Measurements from ENCODE around the gene DNHD1.
"Not testable (repeated sequence)": the region's sequence is repeated elsewhere in the genome, so short reads cannot be mapped to it uniquely, and the experiment has no call there.

The DNHD1 gene

DNA sequence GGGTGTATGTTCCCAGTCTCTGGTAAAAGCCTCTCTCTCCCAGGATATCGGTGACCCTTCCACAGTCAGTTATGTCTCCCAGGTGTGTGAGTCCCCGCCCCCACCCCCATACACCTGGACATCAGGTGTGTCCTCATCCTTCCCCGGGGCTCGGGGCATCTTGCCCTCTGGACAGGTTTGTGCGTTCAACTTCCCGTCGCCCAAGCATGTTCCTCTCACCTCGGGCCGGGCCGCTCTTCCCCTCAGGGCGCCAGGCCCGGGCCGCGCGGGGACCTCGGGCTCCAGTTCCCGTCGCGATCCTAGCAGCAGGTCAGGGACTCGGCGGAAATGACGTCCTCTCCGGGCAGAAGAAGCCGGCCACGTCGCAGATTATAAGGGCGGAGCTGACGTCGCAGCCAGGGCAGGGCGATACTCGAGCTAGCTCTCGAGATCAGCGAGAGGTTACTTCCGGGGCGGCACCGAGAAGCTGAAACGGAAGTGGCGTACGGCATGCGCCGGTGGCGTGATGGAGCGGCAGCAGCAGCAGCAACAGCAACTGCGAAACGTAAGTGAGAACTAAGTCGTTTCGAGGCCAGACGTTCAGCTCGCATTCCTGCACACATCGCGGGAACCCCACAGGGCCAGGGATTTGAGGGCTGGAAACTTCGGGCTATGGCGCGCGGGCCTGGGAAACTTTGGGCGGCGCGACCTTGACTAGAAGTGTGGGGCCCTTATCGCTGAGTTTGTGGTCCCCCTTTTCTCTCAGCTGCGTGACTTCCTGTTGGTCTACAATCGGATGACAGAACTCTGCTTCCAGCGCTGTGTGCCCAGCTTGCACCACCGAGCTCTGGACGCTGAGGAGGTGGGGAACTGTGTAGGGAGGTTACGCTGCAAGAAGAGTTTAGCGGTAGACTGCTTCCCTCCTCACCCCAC, 15.8 kb upstream of the DNHD1 start, which contains the start of the genes ARFIP2 and TIMM10B:
Gene ARFIP2 (minus strand): TSS at position 320 of the 912 bp plus-strand sequence. CDS start 910 bp downstream, outside the sequence.
Gene TIMM10B (plus strand): TSS at position 490 of the 912 bp plus-strand sequence. CDS start 16 bp downstream, at position 506.
- peak; percentile 97 for DNase-seq (ENCODE audit: low spot score)

- DNase-seq (ENCODE audit: low spot score), result no peak
Observed at GRCh38 chr11:6481924-6482275, 15.2 kb upstream of the DNHD1 start.

DNA sequence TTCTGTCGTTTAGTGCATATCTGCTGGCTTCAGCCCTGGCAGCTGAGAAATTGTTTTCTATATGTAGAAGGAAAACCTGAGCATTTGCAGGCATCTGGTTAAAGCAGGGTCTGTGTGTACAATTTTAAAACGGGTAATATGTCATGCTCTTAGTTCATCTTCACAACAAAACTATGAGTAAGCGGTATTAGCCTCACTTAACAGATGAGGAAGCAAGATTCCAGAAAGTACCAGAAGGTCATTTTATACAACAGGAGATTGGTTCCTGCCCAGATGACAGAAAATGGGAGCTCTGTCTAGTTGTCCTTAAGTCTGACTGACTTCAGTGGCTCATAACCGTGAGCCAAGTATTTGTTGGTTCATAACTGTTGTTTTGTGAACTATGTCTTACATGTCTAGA, 14.6 kb upstream of the DNHD1 start:
- DNase-seq (ENCODE audit: low spot score), result no peak

DNA sequence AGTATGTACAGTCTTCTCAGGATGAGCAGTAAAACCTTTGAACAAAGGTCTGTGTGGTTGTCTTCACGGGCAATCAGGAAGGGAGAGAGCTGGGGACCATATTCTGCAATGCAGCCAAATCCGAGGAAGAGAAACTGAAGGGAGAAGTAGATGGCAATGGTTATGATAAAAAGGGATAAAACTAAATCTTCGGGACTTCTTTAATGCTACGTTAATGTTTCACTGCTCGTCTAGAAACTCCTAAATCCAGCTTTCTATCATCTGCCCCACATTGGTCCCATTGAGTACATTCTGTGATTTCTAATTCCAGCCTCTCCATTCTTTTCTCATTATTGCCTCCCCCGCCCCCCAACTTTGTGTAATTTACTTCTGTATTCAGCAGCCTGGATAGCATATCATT, 14.1 kb upstream of the DNHD1 start:
- DNase-seq (ENCODE audit: low spot score), result no peak

- DNase-seq (ENCODE audit: low spot score), result no peak
Observed at GRCh38 chr11:6485661-6486060, 11.4 kb upstream of the DNHD1 start.

DNA sequence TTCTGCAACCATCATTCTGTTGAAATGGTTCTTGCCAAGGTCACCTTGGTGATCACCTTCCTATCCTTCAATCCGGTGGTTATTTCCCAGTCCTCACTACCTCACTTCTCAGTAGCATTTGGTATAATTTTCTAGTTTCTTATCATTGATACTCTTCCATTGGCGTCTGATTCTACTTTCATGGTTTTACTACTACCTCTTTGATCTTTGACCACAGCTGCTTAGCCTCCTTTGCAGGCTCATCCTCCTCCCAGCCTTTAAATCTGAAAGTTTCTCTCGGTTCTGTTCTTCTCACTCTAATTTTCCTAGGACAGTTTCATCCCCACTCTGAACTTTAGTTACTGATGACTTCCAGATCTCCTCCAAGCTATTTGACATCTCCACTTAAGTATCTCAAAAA, 10.8 kb upstream of the DNHD1 start:
- DNase-seq (ENCODE audit: low spot score), result no peak

DNA sequence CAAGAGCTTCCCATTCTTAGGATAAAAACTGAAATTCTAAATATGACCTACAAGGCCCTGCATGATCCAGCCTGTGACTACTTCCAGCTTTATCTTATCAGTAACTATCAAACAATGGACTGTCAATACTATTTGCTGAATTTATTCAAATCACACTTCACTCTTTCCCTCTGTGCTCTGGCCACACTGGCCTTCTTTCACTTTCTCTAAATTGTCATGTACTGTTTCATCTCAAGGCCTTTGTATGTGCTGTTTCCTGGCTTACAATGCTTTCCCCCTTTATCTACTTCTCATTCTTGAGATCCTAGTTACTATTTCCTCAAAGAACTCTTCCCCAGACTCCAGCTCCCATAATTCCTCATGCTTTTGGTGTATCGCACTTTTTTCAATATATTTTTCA, 10.1 kb upstream of the DNHD1 start:
- no peak for DNase-seq (ENCODE audit: low spot score)

GRCh38 chr11:6488342-6488741, 8.7 kb upstream of the DNHD1 start:
- DNase-seq (ENCODE audit: low spot score), result no peak

DNA sequence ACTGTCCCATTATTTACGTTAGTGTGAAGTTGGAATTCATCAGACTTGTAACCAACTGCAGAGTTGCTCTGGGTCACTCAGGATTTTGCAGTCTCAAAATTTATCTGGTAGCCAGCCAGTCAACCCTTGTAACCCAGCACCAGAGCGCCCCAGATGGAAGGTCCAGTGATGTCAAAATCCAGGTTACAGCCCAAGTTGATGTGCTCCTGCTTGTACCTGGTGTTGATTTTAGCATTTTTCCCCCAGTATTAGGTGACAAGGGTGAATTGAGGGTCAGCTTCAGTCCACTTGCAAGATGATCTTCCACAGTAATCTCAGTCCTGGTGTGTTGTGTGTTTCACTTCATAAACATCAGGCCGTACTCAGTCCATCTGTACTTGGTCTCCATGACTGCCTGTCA, 8.3 kb upstream of the DNHD1 start:
- no peak for DNase-seq (ENCODE audit: low spot score)

DNA sequence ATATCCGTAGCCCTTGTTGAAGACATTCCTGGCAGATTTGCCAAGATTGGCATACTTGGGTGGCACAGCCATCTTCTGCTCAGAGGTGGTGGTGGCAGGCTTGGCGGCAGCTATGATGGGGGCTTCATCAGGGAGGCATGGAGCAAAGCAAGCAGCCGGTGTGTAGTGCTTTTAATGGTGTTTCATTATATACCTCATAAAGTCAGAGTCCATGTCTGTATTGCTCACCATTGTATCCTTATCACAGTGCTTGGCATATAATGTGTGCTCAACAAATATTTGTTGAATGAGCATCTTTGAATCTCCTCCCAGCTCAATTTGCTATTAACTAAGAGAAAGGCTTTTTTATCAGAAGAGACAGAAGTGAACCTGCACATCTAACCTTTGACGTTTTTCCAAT, 7.8 kb upstream of the DNHD1 start:
- DNase-seq (ENCODE audit: low spot score), result no peak

DNA sequence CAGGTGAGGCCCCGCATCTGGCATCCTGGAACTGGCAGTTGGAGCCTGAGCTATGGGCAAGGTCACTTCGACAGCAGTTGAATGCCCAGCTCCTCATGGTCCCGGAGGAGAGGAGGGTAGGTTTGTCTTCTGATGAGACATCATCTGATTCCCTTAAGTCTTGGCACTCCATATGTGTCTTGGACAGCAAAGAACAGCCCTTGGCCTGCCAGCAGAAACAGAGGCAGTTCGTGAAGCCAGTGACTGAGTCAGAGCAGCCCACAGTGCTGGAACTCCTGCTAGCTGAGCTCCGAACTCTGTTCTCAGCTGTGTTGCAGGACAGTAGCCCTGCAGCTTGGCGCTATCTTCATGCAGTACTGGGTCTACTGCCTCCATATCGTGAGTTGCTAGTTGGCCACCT, 1.0 kb downstream of the DNHD1 start:
- no peak for DNase-seq (ENCODE audit: low spot score)

GRCh38 chr11:6498544-6498943, 1.5 kb downstream of the DNHD1 start:
- DNase-seq (ENCODE audit: low spot score), result no peak

- no peak for DNase-seq (ENCODE audit: low spot score)
Observed at GRCh38 chr11:6502382-6502781, 5.3 kb downstream of the DNHD1 start.

DNA sequence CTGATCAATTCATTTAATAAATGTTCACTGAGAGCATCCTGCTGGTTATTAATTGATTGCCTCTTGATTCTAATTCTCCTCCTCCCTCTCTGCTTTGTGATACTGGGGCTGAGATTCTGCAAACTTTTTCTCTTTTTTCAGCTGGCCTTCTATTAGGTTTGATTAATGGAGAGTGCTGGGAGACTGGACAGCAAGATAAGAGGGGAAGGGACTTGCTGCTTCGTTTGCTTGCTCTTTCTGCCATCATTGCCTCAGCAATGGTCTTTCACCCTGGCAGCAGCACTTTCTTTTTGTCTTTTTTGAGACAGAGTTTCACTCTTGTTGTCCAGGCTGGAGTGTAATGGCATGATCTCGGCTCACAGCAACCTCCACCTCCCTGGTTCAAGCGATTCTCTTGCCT, 7.1 kb downstream of the DNHD1 start:
- DNase-seq (ENCODE audit: low spot score), result no peak

DNA sequence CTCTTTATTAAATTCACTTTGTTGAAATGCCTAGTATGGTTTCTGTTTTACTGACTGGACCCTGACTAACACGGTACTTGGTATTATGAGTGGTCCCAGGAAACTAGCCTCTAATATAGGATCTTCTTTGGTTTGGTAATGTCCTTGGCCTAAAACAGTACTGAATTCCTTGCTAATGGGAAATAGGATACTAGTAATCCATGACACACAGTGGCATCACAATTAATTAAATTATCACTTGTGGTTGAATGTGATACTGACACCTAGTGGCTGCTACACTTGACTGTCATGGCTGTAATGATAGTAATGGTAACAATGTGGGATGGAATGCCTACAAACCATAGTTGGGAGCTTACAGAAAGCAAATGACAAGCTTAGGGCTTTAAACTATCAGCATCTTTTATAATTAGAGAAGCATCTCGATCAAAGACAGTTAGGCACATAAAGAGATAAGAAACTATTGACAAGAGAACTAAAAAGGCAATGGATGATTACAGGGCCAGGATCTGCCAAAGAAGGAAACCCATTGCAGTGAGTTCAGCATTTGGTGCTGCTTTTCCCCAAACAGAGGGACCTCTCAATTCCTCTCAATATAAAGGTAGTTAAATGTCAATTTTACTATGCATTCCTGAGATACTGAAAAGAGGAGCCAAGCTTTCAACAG, 8.6 kb downstream of the DNHD1 start:
- peak; percentile 53 for DNase-seq (ENCODE audit: low spot score)

GRCh38 chr11:6516865-6517264, 19.8 kb downstream of the DNHD1 start:
- DNase-seq (ENCODE audit: low spot score), result no peak

DNA sequence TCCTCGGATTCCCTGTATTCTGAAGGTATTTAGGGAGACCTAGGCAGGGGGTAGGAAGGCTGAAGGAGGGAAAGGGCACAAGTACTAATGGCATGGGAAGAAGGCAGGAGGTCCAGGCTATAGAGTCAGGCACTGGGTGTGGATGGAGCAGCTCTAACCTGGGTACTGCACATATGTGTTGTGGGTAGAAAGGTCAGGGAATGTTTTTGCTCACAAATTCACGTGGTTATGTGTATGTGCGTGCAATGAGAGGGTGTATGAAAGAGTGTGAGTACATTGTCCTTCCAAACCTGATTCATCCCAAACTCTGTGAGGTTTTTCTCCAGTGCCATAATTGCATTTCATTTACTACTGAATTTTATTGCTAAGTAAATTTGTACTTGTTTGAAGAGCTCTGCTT, 23.2 kb downstream of the DNHD1 start:
- no peak for DNase-seq (ENCODE audit: low spot score)

GRCh38 chr11:6521946-6522345, 24.9 kb downstream of the DNHD1 start:
- DNase-seq (ENCODE audit: low spot score), result not testable (repeated sequence)

- DNase-seq (ENCODE audit: low spot score), result peak; percentile 25
Observed at GRCh38 chr11:6523253-6523652, 26.2 kb downstream of the DNHD1 start.

GRCh38 chr11:6526411-6527135, 29.5 kb downstream of the DNHD1 start:
- DNase-seq (ENCODE audit: low spot score), result no peak

- no peak for DNase-seq (ENCODE audit: low spot score)
Observed at GRCh38 chr11:6529266-6529665, 32.2 kb downstream of the DNHD1 start.

GRCh38 chr11:6530848-6531247, 33.8 kb downstream of the DNHD1 start:
- DNase-seq (ENCODE audit: low spot score), result no peak

All from SW480 (cell line).